ENCODE data around the gene SCAMP4.
"Not testable (repeated sequence)": the region's sequence is repeated elsewhere in the genome, so short reads cannot be mapped to it uniquely, and the experiment has no call there.

Gene SCAMP4

DNA sequence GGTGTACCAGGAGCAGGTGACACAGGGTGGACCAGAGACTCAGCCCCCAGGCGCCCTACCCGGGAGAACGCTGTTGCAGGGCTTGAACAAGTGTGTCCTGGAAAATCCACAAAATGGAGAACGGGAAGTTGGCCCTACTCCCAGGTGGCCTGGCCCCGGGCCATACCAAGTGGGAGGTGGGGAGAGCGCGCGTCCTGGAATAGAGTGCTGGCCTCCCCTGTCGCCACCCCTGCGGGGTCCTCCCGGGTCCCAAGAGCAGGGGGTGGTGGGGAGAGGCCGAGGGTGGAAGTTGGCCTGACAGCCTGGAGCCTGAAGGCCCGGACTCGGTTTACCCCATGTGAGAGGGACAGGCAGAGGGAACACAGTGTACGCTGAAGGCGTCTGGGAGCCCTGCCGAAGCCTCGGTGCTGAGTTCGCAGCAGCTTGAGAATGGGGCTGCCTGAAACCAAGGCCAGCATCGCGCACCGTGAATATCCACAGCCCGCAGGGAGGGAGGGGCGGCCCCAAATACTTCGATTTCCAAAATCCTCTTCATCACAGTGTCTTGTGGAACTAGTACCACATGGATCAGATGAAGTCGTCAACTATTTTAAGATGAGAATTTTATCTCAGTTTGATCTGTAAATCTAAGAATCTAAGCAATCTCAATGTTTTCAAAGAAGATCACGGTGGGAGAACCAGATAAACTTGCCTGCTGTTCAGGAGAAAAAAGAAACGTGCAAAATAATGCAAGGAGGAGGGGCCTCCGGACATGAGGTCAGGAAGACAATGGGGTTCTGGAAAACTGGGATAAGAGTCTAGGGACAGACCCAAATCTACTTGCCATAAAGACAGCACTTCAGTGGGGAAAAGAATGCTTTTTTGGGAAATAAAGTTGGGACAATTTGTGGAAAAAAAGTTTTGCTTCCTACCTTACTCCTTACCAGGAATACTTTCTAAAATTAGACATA lies 31.4 kb upstream of the SCAMP4 start:
- in situ Hi-C loops (cut with HindIII; ENCODE audit: low pct_unique_long_range_greater_than_20kb, low sequenced_read_pairs) = no loop called here
- no peak for TF ChIP-seq JUND (IDR thresholded peaks at IDR 0.05; ENCODE audit: low read depth)
- DNase-seq (ENCODE audit: low read depth in 1 of 2, low spot score in 1 of 2) = peak in 1 of 2 experiments; percentile 60

DNA sequence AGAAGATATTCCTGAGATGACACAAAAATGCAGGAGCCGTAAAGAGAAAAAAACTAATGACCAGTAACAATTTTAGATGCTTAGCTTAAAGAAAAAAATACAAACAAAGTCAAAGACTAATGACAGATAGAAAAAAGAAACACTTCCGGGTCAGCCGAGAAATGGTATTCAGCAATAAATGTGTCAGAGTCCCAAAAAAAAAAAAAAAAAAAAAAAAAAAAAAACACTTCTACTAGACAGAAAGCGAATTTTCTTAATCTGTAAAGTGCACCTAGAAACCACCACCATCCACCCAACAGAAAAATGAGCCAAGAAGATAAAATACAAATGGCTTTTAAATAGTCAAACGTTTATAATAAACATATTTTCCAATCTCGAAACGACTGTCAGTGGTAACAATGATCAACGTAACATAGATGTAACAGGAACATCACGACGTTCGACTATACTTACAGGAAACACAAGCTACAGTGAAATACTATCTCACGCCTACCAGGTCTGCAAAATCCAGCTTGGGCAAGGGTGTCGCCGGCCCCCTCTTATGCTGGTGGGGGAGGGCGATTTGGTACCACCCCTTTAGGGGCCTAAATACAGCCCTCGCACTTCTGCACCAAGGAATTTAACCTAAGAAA lies 30.5 kb upstream of the SCAMP4 start:
- DNase-seq (ENCODE audit: low read depth in 1 of 2, low spot score in 1 of 2) = no peak
- in situ Hi-C loops (cut with HindIII; ENCODE audit: low pct_unique_long_range_greater_than_20kb, low sequenced_read_pairs) = no loop called here
- no peak for TF ChIP-seq JUND (IDR thresholded peaks at IDR 0.05; ENCODE audit: low read depth)

DNA sequence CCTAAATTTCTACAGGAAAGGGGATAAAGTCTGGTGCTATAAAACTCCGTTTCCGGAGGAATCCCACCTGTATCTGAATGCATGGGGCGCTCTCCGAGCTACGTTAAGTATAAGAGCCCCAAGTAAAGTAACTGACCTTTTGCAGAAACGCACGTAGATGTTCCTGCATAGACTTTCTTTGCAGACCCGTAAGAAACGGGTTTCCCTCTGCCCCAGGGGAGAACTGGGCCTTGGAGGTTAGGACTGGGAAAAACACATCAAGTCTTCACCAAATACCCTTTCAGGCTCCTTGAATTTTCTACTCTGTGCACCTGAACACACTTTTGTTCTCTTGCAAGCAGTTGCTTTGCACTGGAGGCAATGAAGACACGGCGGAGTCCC lies 29.9 kb upstream of the SCAMP4 start:
- in situ Hi-C loops (cut with HindIII; ENCODE audit: low pct_unique_long_range_greater_than_20kb, low sequenced_read_pairs) = not testable (repeated sequence)

DNA sequence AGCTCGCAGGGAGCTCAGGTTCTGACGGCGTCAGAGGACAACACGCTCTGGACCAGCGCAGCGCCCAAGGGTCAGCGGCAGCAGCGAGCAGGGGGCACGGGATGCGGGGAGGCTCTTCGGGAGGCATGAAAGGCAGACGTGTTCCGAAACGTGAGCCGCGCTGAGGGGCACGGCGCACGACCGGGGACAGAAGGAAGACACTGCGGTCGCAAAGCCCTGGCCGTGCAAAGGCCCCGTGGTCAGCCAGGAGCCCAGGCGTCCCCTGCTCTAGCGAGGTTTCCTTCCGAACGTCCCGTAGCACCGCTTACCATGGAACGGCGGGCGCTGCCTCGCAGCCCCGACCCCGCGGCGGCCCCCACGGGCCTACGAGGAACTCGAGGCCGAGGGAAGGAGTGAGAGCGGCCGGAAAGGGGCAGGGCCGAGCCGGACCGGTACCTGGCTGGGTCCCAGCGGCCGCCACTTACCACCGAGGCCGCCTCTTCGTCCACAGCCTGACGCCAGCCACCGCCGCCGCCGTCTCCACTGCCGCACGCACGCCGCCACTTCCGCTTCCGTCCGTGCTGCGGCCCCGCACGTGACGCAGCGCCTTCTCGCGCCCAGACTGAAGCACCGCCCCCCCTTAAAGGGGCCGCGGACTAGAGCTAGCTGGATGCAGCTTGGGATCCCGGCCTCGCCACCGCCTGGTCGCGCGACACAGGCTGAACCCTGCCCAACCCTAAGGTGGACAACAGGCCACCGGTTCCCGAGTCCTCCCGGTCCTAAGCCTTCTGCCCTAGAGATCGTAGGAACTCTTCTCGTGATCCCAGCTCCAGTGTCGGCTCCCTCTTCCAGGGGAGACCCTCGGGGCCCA lies 29.3 kb upstream of the SCAMP4 start:
- peak; percentile 76 to 90 for DNase-seq (ENCODE audit: low read depth in 1 of 2, low spot score in 1 of 2)
- TF ChIP-seq JUND (IDR thresholded peaks at IDR 0.05; ENCODE audit: low read depth) = no peak
- in situ Hi-C loops (cut with HindIII; ENCODE audit: low pct_unique_long_range_greater_than_20kb, low sequenced_read_pairs) = no loop called here

More for the DNA sequence above, 29.9 kb upstream of the SCAMP4 start:
- DNase-seq (ENCODE audit: low read depth in 1 of 2, low spot score in 1 of 2) = not testable (repeated sequence)

DNA sequence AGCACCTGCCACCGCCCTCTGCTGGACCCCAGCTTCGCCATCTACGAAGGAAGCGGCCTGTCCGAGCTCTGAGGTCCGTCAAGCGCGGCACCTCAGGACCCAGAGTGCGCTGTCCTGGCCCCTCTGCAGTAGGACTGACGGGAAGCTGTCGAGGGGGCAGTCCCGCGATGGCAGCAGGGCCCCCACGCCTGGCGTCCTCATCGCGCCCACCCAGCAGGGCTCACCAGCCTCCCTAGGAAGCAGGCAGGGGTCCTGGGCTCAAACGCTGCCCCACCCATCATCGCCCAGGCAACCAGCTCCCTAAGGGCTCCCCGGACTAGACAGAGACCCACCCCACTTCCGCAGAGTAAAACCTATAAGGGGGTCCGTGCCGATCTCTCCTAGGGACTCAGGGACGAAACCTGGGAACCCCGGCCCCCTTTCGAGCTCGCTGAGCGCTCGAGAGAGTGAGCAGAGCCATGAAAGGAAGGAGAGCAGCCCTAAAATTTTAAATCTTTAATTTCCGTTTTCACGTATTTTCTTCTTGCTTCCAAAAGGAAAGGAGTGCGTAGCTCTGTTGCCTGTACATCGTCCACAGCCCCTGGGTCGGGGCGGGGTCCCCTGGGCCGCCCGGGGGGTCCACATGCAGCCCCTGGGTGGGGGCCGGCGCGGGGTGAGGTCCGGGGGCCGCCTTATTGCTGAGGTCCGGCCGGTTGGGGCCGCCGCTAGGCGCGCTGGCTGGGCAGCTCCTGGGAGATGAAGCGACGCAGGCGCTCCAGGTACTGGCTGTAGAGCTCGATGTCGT lies 28.5 kb upstream of the SCAMP4 start:
- in situ Hi-C loops (cut with HindIII; ENCODE audit: low pct_unique_long_range_greater_than_20kb, low sequenced_read_pairs) = not testable (repeated sequence)

DNA sequence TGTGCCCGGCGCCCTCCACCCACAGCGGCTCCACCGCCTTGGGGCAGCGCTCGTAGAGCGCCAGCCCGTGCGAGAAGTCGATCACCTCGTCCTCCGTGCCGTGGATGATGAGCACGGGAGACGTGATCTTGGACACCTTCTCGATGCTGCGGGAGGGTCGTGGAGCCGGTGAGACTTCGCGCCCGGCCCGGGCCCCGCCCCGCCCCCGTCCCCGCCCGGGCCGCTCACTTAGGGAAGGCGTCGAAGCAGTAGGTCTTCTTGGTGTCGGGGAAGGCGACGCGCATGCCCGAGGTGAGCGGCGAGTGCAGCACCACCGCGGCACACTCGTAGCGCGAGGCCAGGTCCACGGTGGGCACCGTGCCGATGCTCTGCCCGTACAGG lies 27.9 kb upstream of the SCAMP4 start:
- in situ Hi-C loops (cut with HindIII; ENCODE audit: low pct_unique_long_range_greater_than_20kb, low sequenced_read_pairs) = not testable (repeated sequence)

More for the DNA sequence above, 28.5 kb upstream of the SCAMP4 start:
- DNase-seq (ENCODE audit: low read depth in 1 of 2, low spot score in 1 of 2) = not testable (repeated sequence)

DNA sequence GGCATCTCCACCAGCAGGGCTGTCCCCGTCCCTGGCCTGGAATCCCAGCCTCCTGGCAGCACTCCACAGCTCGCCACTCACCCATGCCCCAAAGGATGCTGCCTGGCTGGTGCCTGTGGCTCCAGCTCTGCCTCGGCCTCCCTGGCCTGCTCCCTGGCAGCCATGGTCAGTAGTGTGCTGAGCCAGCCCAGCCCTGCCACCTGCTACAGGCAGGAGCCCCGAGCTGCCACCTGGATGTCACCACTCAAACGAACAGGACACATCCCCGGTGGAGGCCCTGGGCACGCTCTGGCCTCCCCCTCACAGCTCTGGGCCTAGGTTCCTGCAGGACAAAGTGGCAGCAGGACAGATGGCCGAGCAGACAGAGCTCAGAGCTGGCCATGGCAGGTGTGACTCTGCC lies 26.6 kb upstream of the SCAMP4 start:
- DNase-seq (ENCODE audit: low read depth in 1 of 2, low spot score in 1 of 2); in situ Hi-C loops (cut with HindIII; ENCODE audit: low pct_unique_long_range_greater_than_20kb, low sequenced_read_pairs): not testable (repeated sequence)

More for the DNA sequence above, 27.9 kb upstream of the SCAMP4 start:
- not testable (repeated sequence) for DNase-seq (ENCODE audit: low read depth in 1 of 2, low spot score in 1 of 2)

DNA sequence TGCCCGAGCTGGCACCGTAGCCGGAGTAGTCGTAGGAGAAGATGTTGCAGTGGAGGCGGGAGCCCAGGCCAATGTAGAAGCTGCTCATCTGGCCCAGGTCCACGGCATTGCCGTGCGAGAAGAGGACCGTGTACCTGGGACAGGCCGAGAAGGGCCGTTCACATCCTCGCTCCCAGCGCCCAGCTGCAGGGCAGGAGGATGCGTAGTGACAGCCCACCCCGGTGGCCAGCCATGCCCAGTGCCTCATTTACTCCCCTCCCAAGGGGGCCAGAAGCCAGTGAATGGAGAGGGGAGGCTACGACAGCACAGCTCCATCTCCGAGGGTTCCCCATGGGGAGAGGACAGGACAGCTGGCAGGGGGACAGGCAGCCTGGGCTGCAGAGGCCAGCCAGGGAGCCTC lies 25.2 kb upstream of the SCAMP4 start:
- DNase-seq (ENCODE audit: low read depth in 1 of 2, low spot score in 1 of 2); in situ Hi-C loops (cut with HindIII; ENCODE audit: low pct_unique_long_range_greater_than_20kb, low sequenced_read_pairs): not testable (repeated sequence)

DNA sequence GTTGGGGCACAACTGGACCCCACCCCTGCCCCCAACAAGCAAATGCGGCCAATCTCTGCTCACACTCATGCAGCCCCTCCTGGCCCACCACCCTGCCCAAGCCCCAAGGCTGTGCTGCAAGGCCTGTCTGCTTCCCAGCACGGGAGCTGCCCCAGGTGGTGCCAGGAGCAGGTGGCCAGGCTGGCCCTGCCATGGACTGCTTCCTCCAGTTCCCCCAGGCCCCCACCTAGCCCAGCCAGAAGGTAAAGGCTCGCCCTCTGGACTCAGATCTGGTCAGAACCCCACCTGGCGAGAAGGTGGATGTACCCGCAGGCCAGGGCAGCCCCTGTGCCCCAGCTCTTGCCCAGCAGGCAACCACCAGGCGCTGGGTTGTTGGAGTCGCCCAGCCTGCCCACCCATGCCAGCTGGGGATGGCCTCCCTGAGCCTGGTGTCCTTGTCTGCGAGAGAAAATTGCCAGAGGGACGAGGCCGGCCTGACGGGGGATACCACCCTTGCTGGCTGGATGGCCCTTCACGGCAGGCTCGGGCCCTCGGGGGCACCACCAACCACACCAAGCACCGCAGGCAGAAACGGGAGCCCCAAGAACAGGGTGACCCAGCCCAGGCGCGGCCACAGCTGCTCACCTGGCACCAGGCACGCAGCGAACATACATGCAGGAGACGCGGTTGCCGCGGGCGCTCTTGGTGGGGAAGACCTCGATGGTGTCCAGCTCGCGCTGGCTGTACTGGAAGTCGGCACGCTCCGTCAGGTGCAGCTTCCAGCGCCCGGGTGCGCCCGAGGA lies 24.4 kb upstream of the SCAMP4 start:
- DNase-seq (ENCODE audit: low read depth in 1 of 2, low spot score in 1 of 2) = no peak
- in situ Hi-C loops (cut with HindIII; ENCODE audit: low pct_unique_long_range_greater_than_20kb, low sequenced_read_pairs) = no loop called here
- no peak for TF ChIP-seq JUND (IDR thresholded peaks at IDR 0.05; ENCODE audit: low read depth)

DNA sequence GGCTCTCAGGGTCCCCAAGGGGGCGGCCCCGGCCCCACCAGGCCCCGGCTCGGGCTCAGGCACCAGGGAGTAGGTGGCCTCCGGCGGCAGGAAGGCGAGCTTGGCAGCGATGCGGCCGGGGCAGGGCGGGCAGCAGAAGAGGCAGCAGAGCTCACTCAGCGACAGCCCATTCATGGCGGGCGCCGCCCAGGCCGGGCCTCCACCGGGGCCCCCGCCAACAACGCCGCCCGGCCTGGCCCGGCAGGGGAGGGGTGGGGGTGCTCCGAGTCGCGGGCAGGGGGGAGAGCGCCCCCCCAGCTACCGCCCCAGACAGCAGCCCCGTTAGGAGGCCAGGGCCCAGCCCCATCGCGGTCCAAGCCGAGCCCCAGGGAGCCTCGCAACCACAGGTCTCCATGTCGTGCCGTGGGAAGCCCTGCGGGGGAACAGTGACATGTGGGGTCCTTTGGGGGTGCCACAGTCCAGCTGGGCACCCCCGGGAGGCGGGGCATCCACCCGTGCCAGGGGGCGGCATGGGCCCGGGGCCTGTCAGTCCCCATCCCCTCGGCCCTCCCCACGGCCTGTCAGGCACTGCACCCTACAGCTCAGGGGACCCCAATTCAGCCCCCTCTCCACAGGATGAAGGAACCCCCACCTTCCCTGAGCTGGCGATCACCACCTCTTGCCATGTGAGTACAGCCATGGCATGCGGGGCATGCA lies 23.7 kb upstream of the SCAMP4 start:
- in situ Hi-C loops (cut with HindIII; ENCODE audit: low pct_unique_long_range_greater_than_20kb, low sequenced_read_pairs); DNase-seq (ENCODE audit: low read depth in 1 of 2, low spot score in 1 of 2): not testable (repeated sequence)

All from T47D (cell line).